ENCODE data around the gene TLN1. TPM values are rescaled to one million over a fixed set of nuclear protein-coding genes. Genes with fewer than 3 reads are reported as not detected.

Gene TLN1
- total RNA-seq, 4 donors from 2014 or later: 301 to 553 (median 412) TPM

DNA sequence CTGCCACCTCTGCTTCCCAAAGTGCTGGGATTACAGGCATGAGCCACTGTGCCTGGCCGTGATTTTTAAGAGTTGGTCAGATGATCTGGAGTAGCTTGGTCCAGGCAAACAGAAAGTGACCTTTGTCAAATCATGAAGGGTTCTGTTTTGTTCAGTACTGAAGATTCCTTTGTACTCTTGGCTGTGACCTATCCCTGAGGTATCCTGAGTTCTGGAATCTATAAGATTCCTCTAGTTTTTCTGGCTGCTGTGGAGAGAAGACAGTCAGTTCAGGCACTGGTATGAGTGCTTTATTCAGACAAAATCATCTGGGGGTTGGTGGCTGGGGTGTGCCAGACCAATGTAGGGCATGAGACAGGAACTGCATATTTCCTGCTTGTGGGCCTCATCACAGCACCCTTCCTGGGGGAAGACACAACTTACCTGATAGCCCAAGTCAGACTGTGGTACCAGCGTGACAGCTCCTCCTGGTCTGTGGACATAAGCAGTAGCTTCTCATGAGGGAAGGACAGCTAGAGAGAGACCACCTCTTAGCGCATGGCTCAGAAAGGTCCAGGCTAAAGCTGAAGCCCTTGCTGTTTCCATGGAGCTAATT, 70.1 kb downstream of the TLN1 start:
- ATAC-seq (ENCODE audit: low FRiP score) (no peak), DNase-seq (ENCODE audit: low spot score) (no peak)
- TF ChIP-seq, protein P1, sequence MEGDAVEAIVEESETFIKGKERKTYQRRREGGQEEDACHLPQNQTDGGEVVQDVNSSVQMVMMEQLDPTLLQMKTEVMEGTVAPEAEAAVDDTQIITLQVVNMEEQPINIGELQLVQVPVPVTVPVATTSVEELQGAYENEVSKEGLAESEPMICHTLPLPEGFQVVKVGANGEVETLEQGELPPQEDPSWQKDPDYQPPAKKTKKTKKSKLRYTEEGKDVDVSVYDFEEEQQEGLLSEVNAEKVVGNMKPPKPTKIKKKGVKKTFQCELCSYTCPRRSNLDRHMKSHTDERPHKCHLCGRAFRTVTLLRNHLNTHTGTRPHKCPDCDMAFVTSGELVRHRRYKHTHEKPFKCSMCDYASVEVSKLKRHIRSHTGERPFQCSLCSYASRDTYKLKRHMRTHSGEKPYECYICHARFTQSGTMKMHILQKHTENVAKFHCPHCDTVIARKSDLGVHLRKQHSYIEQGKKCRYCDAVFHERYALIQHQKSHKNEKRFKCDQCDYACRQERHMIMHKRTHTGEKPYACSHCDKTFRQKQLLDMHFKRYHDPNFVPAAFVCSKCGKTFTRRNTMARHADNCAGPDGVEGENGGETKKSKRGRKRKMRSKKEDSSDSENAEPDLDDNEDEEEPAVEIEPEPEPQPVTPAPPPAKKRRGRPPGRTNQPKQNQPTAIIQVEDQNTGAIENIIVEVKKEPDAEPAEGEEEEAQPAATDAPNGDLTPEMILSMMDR (IDR thresholded peaks at IDR 0.05): no peak

DNA sequence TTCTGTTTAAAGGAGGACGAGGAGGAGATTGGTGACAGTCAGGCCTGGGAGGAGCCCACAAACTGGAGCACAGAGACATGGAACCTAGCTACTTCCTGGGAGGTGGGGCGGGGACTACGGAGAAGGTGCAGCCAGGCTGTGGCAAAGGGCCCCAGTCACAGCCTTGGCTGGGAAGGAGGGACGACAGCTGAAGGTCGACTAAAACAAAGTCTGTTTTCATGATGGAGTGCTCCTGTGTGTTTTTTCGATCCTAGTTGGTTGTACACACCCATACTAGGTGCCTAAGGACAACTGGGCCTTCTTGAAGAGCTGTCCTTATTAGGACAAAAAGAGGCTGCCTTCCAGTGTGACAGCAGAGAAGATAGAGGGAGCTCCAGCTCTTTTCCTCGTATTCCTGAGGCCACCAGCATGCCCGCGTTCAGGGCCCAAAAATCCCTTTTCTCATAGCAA, 71.0 kb downstream of the TLN1 start:
- ATAC-seq (ENCODE audit: low FRiP score): no peak
- TF ChIP-seq, protein P1 (IDR thresholded peaks at IDR 0.05): no peak
- DNase-seq (ENCODE audit: low spot score): no peak

- ATAC-seq (ENCODE audit: low FRiP score): no peak
- TF ChIP-seq, protein P1 (IDR thresholded peaks at IDR 0.05): no peak
- no peak for DNase-seq (ENCODE audit: low spot score)
Observed at GRCh38 chr9:35659340-35659739, 72.7 kb downstream of the TLN1 start.

DNA sequence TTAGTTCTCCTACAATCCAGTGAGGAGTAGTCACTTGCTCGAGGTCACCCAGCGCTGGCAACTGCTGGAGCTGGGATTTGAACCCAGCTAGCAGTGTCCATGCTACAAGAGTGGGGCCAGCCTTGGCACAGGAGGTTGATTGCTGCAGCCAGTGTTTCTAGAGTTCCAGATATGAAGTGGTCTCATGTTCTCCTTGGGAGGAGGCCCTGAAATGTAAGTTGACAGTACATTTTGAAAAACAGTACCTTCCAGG, 73.1 kb downstream of the TLN1 start:
- DNase-seq (ENCODE audit: low spot score) (no peak), ATAC-seq (ENCODE audit: low FRiP score) (no peak)
- TF ChIP-seq, protein P1 (IDR thresholded peaks at IDR 0.05): no peak

GRCh38 chr9:35658137-35658967, 73.6 kb downstream of the TLN1 start, which contains the start of gene CCDC107:
CCDC107 (plus strand) TSS chr9:35658292; CDS start chr9:35658380, 88 bp downstream.
- TF ChIP-seq, protein P1 (IDR thresholded peaks at IDR 0.05): no peak
- DNase-seq (ENCODE audit: low spot score): no peak
- peak; percentile 92 for ATAC-seq (ENCODE audit: low FRiP score)

DNA sequence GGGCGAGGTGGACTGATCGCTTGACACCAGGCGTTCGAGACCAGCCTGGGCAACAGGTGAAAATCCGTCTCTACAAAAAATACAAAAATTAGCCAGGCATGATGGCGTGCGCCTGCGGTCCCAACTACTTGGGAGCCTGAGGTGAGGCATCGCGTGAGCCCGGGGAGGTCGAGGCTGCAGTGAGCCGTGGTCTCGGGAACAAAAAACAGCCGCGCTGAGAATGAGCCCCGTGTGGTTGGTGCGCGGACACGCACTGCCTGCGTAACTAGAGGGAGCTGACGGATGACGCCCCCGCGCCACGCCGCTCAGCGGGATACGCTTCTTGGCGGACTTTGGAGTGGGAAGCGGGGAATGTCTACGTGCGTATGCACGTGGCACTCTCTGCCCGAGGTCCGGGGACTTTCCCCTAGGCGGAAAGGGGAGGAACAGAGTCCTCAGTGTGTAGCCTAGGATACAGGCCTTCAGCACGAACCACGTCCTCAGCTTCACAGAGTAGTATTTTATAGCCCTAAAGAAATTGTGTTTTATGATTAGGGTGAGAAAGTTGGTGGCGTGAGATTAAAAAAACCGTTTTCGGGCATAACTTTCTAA, 74.4 kb downstream of the TLN1 start, which contains the start of gene RMRP:
Gene RMRP (minus strand): TSS at position 474 of the 591 bp plus-strand sequence.
- peak; percentile 98 for ATAC-seq (ENCODE audit: low FRiP score)
- DNase-seq (ENCODE audit: low spot score): peak; percentile 91
- TF ChIP-seq, protein P1 (IDR thresholded peaks at IDR 0.05): peak in 1 of 3 donors; percentile 35

Measured in omental fat pad (tissue), 4 donors.